Measurements from ENCODE around the gene NEDD4. TPM values are rescaled to one million over a fixed set of nuclear protein-coding genes. Genes with fewer than 3 reads are reported as not detected.
"Not testable (repeated sequence)": the region's sequence is repeated elsewhere in the genome, so short reads cannot be mapped to it uniquely, and the experiment has no call there.

NEDD4 gene
- total RNA-seq, 1 experiment from 2014 or later, result 57.7 TPM

- peaks cover 18% of the 10 kb centered on the region for H3K4me1 Mint-ChIP-seq (ENCODE audit: insufficient read depth, unreplicated experiment)
- no peaks in the 10 kb centered on the region for H3K27me3 Mint-ChIP-seq (ENCODE audit: insufficient read depth, unreplicated experiment)
- POLR2A ChIA-PET, result no interaction called here
- no peak for TF ChIP-seq CTCF (IDR thresholded peaks at IDR 0.05; ENCODE audit: unreplicated experiment)
- H3K9me3 Mint-ChIP-seq (ENCODE audit: unreplicated experiment), result peaks cover 7% of the 10 kb centered on the region
- no peak overlapping the region for H3K27ac Mint-ChIP-seq (ENCODE audit: low read depth, unreplicated experiment)
- CTCF ChIA-PET, result interaction anchor here (0.6 kb wide), 1 partner anchor 32 kb away, joined by 3 read pairs; no protein-coding TSS in a partner anchor
- BruUV-seq (replicated peaks), result no TSS peak
- intact Hi-C loops (cut with micrococcal nuclease), result no loop called here
- no peak overlapping the region for H3K4me3 Mint-ChIP-seq (ENCODE audit: unreplicated experiment)
- peaks cover 5% of the 10 kb centered on the region for H3K36me3 Mint-ChIP-seq (ENCODE audit: insufficient read depth, unreplicated experiment)
- DNase-seq (ENCODE audit: unreplicated experiment), result no peak
These were observed 21.3 kb upstream of the NEDD4 start for GRCh38 chr15:56014677-56015076.

- H3K27me3 Mint-ChIP-seq (ENCODE audit: insufficient read depth, unreplicated experiment); H3K9me3 Mint-ChIP-seq (ENCODE audit: unreplicated experiment); H3K27ac Mint-ChIP-seq (ENCODE audit: low read depth, unreplicated experiment); H3K36me3 Mint-ChIP-seq (ENCODE audit: insufficient read depth, unreplicated experiment); DNase-seq (ENCODE audit: unreplicated experiment); intact Hi-C loops (cut with micrococcal nuclease); CTCF ChIA-PET; BruUV-seq (replicated peaks); H3K4me3 Mint-ChIP-seq (ENCODE audit: unreplicated experiment): not testable (repeated sequence)
- peaks cover 12% of the 10 kb centered on the region for H3K4me1 Mint-ChIP-seq (ENCODE audit: insufficient read depth, unreplicated experiment)
- POLR2A ChIA-PET, result interaction anchor here (0.8 to 2.0 kb wide), 6 partner anchors 11 to 90 kb away, joined by 3 to 17 read pairs (median 6); no protein-coding TSS in a partner anchor
These were observed 13.6 kb upstream of the NEDD4 start for GRCh38 chr15:56007053-56007452.

GRCh38 chr15:56006371-56006770, 13.0 kb upstream of the NEDD4 start:
- H3K27me3 Mint-ChIP-seq (ENCODE audit: insufficient read depth, unreplicated experiment); H3K27ac Mint-ChIP-seq (ENCODE audit: low read depth, unreplicated experiment); H3K36me3 Mint-ChIP-seq (ENCODE audit: insufficient read depth, unreplicated experiment); BruUV-seq (replicated peaks); H3K9me3 Mint-ChIP-seq (ENCODE audit: unreplicated experiment); intact Hi-C loops (cut with micrococcal nuclease); H3K4me3 Mint-ChIP-seq (ENCODE audit: unreplicated experiment): not testable (repeated sequence)
- DNase-seq (ENCODE audit: unreplicated experiment), result peak; percentile 55
- H3K4me1 Mint-ChIP-seq (ENCODE audit: insufficient read depth, unreplicated experiment), result peaks cover 17% of the 10 kb centered on the region
- ChIA-PET POLR2A (interaction anchor here (0.7 to 2.0 kb wide), 8 partner anchors 11 to 98 kb away, joined by 3 to 17 read pairs (median 5); no protein-coding TSS in a partner anchor), CTCF (interaction anchor here (1.4 kb wide), 1 partner anchor 12 kb away, joined by 5 read pairs; no protein-coding TSS in a partner anchor)

- H3K9me3 Mint-ChIP-seq (ENCODE audit: unreplicated experiment); H3K36me3 Mint-ChIP-seq (ENCODE audit: insufficient read depth, unreplicated experiment); BruUV-seq (replicated peaks); H3K27ac Mint-ChIP-seq (ENCODE audit: low read depth, unreplicated experiment); H3K27me3 Mint-ChIP-seq (ENCODE audit: insufficient read depth, unreplicated experiment); DNase-seq (ENCODE audit: unreplicated experiment); H3K4me3 Mint-ChIP-seq (ENCODE audit: unreplicated experiment); intact Hi-C loops (cut with micrococcal nuclease): not testable (repeated sequence)
- ChIA-PET CTCF (interaction anchor here (0.7 kb wide), 1 partner anchor 335 kb away, joined by 3 read pairs; no protein-coding TSS in a partner anchor), POLR2A (interaction anchor here (0.7 kb wide), 1 partner anchor 35 kb away, joined by 3 read pairs; no protein-coding TSS in a partner anchor)
- H3K4me1 Mint-ChIP-seq (ENCODE audit: insufficient read depth, unreplicated experiment), result peaks cover 33% of the 10 kb centered on the region
These were observed 10.9 kb upstream of the NEDD4 start for GRCh38 chr15:56004281-56004680.

GRCh38 chr15:56003777-56004176, 10.4 kb upstream of the NEDD4 start:
- H3K27me3 Mint-ChIP-seq (ENCODE audit: insufficient read depth, unreplicated experiment); H3K9me3 Mint-ChIP-seq (ENCODE audit: unreplicated experiment); H3K27ac Mint-ChIP-seq (ENCODE audit: low read depth, unreplicated experiment); H3K4me3 Mint-ChIP-seq (ENCODE audit: unreplicated experiment); intact Hi-C loops (cut with micrococcal nuclease); DNase-seq (ENCODE audit: unreplicated experiment); BruUV-seq (replicated peaks); H3K36me3 Mint-ChIP-seq (ENCODE audit: insufficient read depth, unreplicated experiment): not testable (repeated sequence)
- H3K4me1 Mint-ChIP-seq (ENCODE audit: insufficient read depth, unreplicated experiment), result peaks cover 38% of the 10 kb centered on the region
- CTCF ChIA-PET, result interaction anchor here (0.7 kb wide), 1 partner anchor 336 kb away, joined by 3 read pairs; no protein-coding TSS in a partner anchor
- POLR2A ChIA-PET, result interaction anchor here (0.7 kb wide), 1 partner anchor 35 kb away, joined by 3 read pairs; no protein-coding TSS in a partner anchor

- CTCF ChIA-PET; H3K36me3 Mint-ChIP-seq (ENCODE audit: insufficient read depth, unreplicated experiment); H3K9me3 Mint-ChIP-seq (ENCODE audit: unreplicated experiment); H3K27ac Mint-ChIP-seq (ENCODE audit: low read depth, unreplicated experiment); DNase-seq (ENCODE audit: unreplicated experiment); H3K4me3 Mint-ChIP-seq (ENCODE audit: unreplicated experiment); H3K27me3 Mint-ChIP-seq (ENCODE audit: insufficient read depth, unreplicated experiment); intact Hi-C loops (cut with micrococcal nuclease): not testable (repeated sequence)
- BruUV-seq (replicated peaks), result TSS peak; percentile 85
- H3K4me1 Mint-ChIP-seq (ENCODE audit: insufficient read depth, unreplicated experiment), result peaks cover 43% of the 10 kb centered on the region
- POLR2A ChIA-PET, result interaction anchor here (1.5 to 11.8 kb wide), 2 partner anchors 9 to 36 kb away, joined by 4 to 213 read pairs; no protein-coding TSS in a partner anchor
These were observed 9.9 kb upstream of the NEDD4 start for GRCh38 chr15:56003277-56003676.
